SIG-M5 treated with dmso at 0.1 percent for 504 hours (cell line): ENCODE data around the gene CCDC127.
A peak's percentile ranks its signal among the peaks of the same experiment; 100 is the strongest.
"Not testable (repeated sequence)": the region's sequence is repeated elsewhere in the genome, so short reads cannot be mapped to it uniquely, and the experiment has no call there.

Experiments
- DNase-seq: peaks from one replicate; lab custom pipeline; 2025; ENCODE audit not compliant: unreplicated experiment; lab: John Stamatoyannopoulos, UW

CCDC127 gene

DNA sequence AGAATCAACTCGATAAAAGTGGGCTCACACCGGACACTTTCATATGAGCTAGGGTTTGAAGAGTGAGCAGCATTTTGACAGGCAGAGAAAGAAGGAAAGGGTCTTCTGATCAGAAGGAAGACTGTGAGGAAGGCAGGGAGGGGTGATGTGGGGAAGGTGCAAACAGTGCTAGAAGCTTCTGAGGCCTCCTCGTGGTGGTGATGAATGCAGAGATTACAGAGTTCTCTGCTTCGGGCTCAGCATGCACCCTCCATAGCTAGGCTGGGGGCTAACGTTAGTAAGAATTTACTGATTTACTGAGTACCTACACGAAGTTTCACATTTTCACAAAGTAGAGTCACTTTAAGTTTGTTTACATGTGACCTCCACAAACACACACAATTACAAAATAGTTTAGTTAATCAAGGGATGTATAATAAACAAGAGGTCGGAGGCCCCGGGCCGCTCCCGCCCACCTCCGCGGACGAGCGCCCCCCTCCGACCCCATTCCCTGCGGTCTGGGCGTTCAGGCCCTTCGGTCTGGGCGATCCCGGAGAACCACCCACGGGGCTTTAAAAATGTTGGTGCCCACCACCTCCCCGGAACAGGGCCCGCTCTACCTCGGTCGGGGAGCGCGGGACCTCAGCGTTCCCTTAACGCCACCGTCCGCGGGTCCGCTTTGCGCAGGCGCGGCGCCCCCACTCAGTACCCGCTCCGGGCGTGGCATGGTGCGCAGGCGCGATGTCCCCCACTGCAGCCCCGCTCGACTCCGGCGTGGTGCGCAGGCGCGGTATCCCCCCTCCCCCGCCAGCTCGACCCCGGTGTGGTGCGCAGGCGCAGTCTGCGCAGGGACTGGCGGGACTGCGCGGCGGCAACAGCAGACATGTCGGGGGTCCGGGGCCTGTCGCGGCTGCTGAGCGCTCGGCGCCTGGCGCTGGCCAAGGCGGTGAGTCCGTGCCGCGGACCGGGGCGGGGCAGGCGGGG, at the start of gene CCDC127, which contains the start of gene SDHA:
CCDC127 (minus strand) TSS at position 660 of the 963 bp plus-strand sequence. CDS start 1,304 bp downstream, outside the sequence.
SDHA (plus strand) TSS at position 827 of the 963 bp plus-strand sequence; CDS start at position 863, 36 bp downstream.
- peak; percentile 81 for DNase-seq

GRCh38 chr5:267716-268115, 49.8 kb upstream of the CCDC127 start:
- no peak for DNase-seq

- not testable (repeated sequence) for DNase-seq
Observed at GRCh38 chr5:266311-267026, 48.5 kb upstream of the CCDC127 start.

GRCh38 chr5:264338-264737, 46.4 kb upstream of the CCDC127 start:
- no peak for DNase-seq

DNA sequence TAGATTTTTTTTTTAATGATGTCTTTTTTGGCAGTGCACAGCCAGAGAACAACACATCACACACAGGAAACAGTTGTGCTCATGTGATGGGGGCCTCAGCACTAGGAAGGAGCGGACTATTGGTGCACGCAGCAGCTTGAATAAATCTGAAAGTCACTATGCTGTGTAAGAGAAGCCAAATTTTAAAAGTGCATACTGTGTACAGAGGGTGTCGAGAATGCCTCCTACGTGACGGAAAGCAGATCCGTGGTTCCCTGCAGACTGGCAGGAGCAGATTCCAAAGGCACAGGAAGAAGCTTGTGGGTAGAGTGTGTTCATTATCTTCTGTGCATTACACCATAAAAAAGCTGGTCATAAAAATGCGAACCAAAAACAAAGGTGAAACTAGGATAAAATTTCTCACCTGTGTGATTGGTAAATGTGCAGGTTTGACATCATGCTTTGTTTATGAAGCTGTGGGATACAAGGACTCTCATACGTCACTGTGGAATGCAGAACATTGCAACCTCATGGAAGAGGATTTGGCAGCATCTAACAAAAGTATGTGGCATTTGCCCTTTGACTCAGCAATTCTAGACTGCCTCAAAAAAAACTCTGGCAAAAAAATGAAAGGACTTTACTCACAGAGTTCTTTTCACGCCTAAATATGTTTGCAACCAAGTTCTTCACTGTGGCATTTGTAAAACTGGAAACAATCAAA, 45.5 kb upstream of the CCDC127 start:
- not testable (repeated sequence) for DNase-seq

DNA sequence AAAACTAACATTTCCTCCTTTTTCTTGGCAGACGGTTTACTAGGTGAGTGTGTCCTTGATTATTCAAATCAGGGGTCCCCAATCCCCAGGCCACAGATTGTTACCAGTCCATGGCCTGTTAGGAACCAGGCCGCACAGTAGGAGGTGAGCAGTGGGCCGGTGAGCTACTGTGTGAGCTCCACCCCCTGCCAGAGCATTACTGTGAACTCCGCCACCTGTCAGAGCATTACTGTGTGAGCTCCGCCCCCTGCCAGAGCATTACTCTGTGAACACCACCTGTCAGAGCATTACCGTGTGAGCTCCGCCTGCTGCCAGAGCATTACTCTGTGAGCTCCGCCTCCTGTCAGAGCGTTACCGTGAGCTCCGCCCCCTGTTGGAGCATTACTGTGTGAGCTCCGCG, 39.2 kb upstream of the CCDC127 start:
- DNase-seq: no peak

DNA sequence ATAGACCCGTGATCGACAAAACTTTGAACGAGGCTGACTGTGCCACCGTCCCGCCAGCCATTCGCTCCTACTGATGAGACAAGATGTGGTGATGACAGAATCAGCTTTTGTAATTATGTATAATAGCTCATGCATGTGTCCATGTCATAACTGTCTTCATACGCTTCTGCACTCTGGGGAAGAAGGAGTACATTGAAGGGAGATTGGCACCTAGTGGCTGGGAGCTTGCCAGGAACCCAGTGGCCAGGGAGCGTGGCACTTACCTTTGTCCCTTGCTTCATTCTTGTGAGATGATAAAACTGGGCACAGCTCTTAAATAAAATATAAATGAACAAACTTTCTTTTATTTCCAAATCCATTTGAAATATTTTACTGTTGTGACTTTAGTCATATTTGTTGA, 38.4 kb upstream of the CCDC127 start:
- not testable (repeated sequence) for DNase-seq

DNA sequence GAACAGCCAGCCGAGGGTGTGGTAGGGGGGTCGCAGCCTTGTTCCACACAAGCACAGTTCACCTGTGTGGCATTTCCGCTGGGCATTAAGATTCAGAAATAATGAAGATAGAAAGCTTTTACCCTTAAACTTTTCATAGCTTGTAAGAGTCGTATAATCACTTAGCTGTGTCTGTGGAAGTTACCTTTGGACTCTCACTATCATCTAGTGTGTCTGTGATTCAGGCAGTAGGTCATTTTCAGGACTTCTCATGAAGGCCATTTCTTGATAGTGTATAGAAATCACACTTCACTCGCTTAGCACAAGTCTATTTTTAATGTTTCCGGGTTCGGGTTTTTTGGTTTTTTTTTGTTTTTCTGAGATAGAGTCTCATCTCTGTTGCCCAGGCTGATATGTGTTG, 37.2 kb upstream of the CCDC127 start:
- not testable (repeated sequence) for DNase-seq

- not testable (repeated sequence) for DNase-seq
Observed at GRCh38 chr5:254322-254721, 36.4 kb upstream of the CCDC127 start.

GRCh38 chr5:252546-252945, 34.6 kb upstream of the CCDC127 start:
- no peak for DNase-seq

GRCh38 chr5:251975-252374, 34.0 kb upstream of the CCDC127 start:
- DNase-seq: not testable (repeated sequence)

GRCh38 chr5:251538-251937, 33.6 kb upstream of the CCDC127 start:
- DNase-seq: not testable (repeated sequence)

DNA sequence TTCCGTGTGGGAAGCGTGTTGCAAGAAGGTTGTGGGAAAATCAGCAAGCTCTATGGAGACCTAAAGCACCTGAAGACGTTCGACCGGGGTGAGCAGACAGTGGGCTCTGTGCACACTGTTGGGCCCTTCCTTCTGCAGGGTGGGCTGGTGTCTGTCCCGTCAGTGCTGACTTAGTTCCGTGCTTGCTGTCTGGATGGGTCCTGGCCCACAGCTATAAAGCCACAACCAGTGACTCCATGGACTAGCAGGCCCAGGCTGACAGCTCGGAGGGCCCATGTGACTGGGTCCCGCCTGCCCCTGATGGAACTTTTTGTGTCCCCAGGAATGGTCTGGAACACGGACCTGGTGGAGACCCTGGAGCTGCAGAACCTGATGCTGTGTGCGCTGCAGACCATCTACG, 33.1 kb upstream of the CCDC127 start:
- not testable (repeated sequence) for DNase-seq

DNA sequence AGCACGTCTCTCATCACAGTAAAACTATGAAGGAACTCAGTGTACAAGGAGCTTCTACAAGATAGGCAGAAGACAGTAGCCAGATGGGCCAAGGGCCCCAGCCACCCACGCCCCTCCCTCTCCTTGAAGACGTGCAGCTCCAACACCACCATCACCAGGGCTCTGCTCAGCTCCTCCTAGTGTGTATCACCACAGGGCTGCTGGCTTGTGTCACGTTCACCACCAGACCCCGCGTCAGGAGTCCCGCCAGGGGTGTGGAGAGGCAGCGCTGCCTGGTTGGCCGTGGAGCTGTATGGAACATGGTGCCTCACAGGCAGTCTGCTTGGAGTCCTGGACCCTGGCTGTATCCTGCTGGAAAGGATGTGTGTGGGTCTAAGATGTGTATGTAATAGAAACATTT, 32.4 kb upstream of the CCDC127 start:
- DNase-seq: not testable (repeated sequence)

DNA sequence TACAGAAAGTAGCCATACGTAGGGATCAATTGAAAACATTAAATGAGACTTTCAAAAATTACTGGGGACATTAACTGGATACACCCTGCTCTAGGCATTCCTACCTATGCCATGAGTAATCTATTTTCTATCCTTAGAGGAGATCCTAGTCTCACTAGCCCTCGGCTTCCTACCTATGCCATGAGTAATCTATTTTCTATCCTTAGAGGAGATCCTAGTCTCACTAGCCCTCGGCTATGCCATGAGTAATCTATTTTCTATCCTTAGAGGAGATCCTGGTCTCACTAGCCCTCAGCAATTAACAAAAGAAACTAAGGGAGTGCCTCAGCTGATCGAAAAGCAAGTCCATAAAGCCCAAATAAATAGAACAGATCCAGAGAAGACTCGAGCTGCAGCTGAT, 27.8 kb upstream of the CCDC127 start:
- not testable (repeated sequence) for DNase-seq

- not testable (repeated sequence) for DNase-seq
Observed at GRCh38 chr5:243683-244367, 25.9 kb upstream of the CCDC127 start.

GRCh38 chr5:241045-241669, 23.2 kb upstream of the CCDC127 start:
- not testable (repeated sequence) for DNase-seq

- DNase-seq: not testable (repeated sequence)
Observed at GRCh38 chr5:240550-240949, 22.6 kb upstream of the CCDC127 start.

- not testable (repeated sequence) for DNase-seq
Observed at GRCh38 chr5:237931-238330, 20.0 kb upstream of the CCDC127 start.

DNA sequence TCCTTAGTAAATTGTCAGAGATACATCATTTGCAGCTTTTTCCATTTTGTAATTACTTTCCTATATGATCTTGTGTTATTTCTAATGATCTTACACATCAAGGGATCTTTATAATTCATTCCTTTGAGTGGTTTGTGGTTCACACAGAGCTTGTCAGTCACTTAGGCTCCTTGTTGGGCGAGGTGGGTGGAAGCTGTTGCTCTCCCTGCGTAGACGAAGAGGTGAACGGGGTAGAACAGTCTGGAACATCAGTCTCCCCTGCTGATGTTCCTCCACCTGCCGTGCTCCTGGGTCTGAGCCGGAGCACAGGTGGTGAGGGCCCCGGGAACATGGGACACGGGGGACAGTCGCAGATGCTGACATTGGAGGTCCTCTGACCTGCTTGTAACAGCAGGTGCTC, 17.6 kb upstream of the CCDC127 start:
- not testable (repeated sequence) for DNase-seq
